GM12801 (cell line): Measurements from ENCODE around the gene TMTC4.

Experiments
- TF ChIP-seq, protein P1 (sequence below): IDR thresholded peaks from one replicate; pipeline ENCODE4 v1.5.1; 2011; ENCODE audit warnings: control low read depth; ENCODE audit not compliant: insufficient read length; ENCODE audit errors: extremely low read depth

TMTC4 gene

DNA sequence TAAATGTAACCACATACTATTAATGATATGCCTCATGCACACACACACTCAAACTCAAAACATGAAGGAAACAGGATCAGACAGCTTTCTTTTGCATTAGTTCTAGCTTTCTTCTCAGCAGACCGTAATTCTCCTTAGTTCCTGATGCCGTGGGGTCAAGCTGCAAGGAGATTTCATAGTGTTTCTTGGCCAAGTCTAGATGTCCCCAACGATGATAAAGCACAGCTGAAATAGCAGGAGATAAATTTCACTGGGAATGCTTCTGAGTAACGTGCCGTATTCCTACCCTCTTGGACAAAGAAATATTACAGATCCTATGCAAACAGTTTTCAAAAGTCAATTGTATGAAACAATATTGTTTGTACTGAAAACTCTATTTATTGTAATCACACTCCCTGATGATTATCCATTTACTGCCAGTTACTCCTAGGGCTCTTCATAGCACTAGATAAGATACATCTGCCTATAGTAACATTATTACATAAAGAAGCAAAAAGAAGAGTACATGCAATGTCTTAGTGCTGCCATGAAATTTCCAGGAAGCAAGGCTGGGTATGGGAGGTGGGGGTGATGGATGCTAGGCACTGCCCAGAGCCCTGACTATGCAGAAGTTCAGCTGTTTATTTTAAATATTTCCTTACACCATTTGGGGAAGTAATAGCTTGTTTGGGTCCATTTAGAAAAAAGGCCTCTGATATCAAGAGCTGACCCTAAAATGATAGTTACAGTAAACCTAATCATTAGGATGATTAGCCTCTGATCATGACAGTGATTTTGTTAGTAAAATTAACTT, 69.5 kb downstream of the TMTC4 start:
- TF ChIP-seq, protein P1, sequence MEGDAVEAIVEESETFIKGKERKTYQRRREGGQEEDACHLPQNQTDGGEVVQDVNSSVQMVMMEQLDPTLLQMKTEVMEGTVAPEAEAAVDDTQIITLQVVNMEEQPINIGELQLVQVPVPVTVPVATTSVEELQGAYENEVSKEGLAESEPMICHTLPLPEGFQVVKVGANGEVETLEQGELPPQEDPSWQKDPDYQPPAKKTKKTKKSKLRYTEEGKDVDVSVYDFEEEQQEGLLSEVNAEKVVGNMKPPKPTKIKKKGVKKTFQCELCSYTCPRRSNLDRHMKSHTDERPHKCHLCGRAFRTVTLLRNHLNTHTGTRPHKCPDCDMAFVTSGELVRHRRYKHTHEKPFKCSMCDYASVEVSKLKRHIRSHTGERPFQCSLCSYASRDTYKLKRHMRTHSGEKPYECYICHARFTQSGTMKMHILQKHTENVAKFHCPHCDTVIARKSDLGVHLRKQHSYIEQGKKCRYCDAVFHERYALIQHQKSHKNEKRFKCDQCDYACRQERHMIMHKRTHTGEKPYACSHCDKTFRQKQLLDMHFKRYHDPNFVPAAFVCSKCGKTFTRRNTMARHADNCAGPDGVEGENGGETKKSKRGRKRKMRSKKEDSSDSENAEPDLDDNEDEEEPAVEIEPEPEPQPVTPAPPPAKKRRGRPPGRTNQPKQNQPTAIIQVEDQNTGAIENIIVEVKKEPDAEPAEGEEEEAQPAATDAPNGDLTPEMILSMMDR, result no peak

DNA sequence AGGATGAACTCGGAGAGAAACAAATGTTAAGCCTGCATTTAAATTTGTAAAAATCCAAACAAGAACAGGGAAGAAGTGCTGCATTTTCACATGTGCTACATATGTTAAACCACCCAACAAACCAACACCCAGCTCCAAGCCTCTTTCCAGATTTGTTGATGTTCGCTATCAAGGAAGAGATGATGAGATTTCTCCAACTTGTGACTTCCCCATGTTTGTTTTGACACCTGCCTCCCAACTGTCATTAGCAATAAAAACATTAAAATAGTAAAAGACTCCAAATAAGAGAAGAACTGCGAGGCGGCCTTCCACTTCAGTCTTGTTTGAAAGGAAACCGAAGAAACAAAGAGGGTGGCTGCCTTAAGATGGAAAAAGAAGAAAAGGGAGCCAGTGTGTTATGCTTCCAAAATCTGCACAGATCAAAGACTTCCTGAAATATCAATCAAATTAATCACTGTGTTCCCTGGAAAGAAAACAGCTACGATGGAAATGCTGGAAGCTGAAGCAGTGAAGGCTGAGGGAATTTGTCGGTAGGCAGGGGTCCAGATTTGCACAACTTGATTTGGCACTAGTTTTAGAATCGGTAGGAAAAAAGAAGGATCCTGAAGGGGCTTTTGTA, 72.0 kb downstream of the TMTC4 start:
- TF ChIP-seq, protein P1, result no peak

DNA sequence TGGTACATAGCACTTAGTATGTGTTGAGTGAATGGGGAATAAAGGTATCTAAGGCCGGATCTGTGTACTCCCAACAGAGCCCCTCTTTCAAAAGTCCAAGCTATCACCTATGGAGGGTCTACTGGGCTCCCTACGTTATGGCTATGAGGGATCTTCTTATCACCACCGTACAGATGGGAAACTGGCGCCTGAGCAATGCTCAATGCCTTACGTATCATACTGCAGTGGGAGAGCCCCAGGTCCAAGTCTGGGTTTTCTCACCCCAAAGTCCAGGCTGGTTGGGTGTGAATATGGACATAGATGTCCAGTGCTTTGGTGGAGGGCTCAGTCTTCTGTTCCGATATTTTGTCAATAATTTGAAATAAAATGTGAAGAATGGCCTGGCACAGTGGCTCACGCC, 72.9 kb downstream of the TMTC4 start:
- TF ChIP-seq, protein P1, result no peak

DNA sequence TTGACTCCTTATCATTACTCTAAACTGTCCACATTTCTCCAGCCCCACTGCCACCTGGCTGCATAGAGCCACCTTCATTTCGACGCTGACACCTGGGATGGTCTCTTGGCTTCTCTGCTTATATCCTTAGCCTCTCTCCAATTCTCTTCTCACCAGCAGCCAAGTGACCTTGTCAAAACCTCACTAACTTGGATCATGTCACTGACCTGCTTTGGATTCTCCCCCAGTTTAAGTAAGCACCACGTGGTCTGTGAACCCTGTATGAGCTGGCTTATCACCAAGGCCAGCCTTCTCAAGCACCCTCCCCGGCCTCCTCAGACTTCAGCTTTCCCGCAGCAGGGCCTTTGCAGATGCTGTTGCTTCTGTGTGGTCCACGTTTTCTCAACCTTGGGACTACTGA, 73.7 kb downstream of the TMTC4 start:
- TF ChIP-seq, protein P1, result no peak

DNA sequence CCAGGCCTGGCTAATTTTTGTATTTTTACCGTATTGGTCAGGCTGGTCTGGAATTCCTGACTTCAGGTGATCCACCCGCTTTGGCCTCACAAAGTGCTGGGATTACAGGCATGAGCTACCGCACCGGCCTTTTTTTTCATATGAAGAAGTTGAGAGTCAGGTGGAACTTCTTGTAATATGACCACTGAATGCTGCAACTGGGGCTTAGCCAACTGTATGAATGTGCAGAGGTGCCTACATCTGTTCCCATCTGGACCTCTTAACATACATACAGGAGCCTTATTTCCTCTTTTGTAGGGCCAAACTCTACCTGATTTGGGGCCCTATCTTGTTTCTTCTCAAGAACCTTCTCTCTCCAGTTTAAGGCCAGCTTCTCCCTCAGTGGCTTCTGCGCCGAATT, 74.1 kb downstream of the TMTC4 start:
- TF ChIP-seq, protein P1, result no peak

DNA sequence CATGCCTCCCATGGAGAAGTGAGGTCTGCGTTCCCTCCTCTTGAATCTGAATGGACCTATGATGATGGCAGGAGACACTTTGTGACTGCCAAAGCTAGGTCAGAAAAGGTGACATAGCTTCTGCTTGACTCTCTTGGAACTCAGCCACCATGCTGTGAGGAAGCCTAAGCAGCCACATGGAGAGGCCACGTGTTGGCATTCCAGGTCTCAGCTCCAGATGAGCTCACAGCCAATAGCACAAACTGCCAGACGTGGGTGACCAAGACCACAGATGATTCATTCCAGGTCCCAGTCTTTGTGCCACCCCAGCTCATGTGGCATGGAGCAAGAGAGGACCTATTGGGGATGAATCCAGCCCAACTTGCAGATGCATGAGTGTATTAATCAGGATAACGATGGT, 77.3 kb downstream of the TMTC4 start:
- TF ChIP-seq, protein P1, result no peak

DNA sequence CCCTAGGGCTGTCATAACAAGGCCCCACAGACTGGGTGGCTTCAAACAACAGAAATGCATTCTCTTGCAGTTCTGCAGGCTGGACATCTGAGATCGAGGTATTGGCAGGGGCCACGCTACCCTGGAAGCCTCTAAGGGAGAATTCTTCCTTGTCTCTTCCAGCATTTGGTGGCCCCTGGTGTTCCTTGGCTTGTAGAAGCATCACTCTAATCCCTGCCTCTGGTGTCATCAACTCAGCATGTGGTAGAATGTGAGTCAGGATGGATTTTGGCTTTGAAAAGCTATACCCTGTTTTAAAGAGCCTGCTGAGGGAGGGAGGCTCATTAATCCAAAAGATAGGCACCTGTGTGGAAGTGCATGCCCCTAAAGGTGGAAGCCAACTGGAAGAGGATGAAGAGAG, 78.1 kb downstream of the TMTC4 start:
- TF ChIP-seq, protein P1, result no peak
